ENCODE measurements around the gene IFIT3.
"Not testable (repeated sequence)": the region's sequence is repeated elsewhere in the genome, so short reads cannot be mapped to it uniquely, and the experiment has no call there.

IFIT3 gene

GRCh38 chr10:89304026-89304425 lies 23.8 kb upstream of the IFIT3 start:
- DNase-seq (ENCODE audit: low read depth), result no peak

GRCh38 chr10:89304446-89304845 lies 23.4 kb upstream of the IFIT3 start:
- no peak for DNase-seq (ENCODE audit: low read depth)

- no peak for DNase-seq (ENCODE audit: low read depth)
Measured at GRCh38 chr10:89304925-89305324, 22.9 kb upstream of the IFIT3 start.

GRCh38 chr10:89305766-89306433 lies 21.9 kb upstream of the IFIT3 start:
- no peak for DNase-seq (ENCODE audit: low read depth)

- no peak for DNase-seq (ENCODE audit: low read depth)
Measured at GRCh38 chr10:89306434-89307268, 21.1 kb upstream of the IFIT3 start.

- no peak for DNase-seq (ENCODE audit: low read depth)
Measured at GRCh38 chr10:89307269-89307577, 20.6 kb upstream of the IFIT3 start.

GRCh38 chr10:89308266-89308665 lies 19.5 kb upstream of the IFIT3 start:
- DNase-seq (ENCODE audit: low read depth), result no peak

GRCh38 chr10:89308736-89309135 lies 19.1 kb upstream of the IFIT3 start:
- no peak for DNase-seq (ENCODE audit: low read depth)

GRCh38 chr10:89309156-89310055 lies 18.4 kb upstream of the IFIT3 start:
- no peak for DNase-seq (ENCODE audit: low read depth)

- no peak for DNase-seq (ENCODE audit: low read depth)
Measured at GRCh38 chr10:89310056-89310893, 17.5 kb upstream of the IFIT3 start.

GRCh38 chr10:89312973-89313372 lies 14.8 kb upstream of the IFIT3 start:
- DNase-seq (ENCODE audit: low read depth), result no peak

- DNase-seq (ENCODE audit: low read depth), result no peak
Measured at GRCh38 chr10:89314676-89315075, 13.1 kb upstream of the IFIT3 start.

- DNase-seq (ENCODE audit: low read depth), result not testable (repeated sequence)
Measured at GRCh38 chr10:89318047-89318446, 9.8 kb upstream of the IFIT3 start.

- DNase-seq (ENCODE audit: low read depth), result not testable (repeated sequence)
Measured at GRCh38 chr10:89325081-89325480, 2.7 kb upstream of the IFIT3 start.

GRCh38 chr10:89325856-89326255 lies 1.9 kb upstream of the IFIT3 start:
- DNase-seq (ENCODE audit: low read depth), result peak; percentile 32

- DNase-seq (ENCODE audit: low read depth), result no peak
Measured at GRCh38 chr10:89329151-89329550, 1.4 kb downstream of the IFIT3 start.

GRCh38 chr10:89330014-89330413 lies 2.2 kb downstream of the IFIT3 start:
- not testable (repeated sequence) for DNase-seq (ENCODE audit: low read depth)

GRCh38 chr10:89330537-89331212 lies 2.9 kb downstream of the IFIT3 start:
- no peak for DNase-seq (ENCODE audit: low read depth)

GRCh38 chr10:89331487-89332122 lies 3.8 kb downstream of the IFIT3 start:
- DNase-seq (ENCODE audit: low read depth), result not testable (repeated sequence)

GRCh38 chr10:89332123-89332633 lies 4.4 kb downstream of the IFIT3 start:
- peak; percentile 89 for DNase-seq (ENCODE audit: low read depth)
